IMR-90 (cell line): ENCODE measurements around the gene NEXMIF.

ENCODE experiments used
- BHLHE40 ChIP-seq: fragments of 150-350 bp; IDR thresholded peaks from 2 replicates; pipeline ENCODE4 v1.6.1; 2016; ENCODE audit warnings: mild to moderate bottlenecking, low read depth, low read length
- CEBPB ChIP-seq: IDR thresholded peaks from 2 replicates; pipeline ENCODE4 v1.6.1; 2012; ENCODE audit warnings: low read depth, low read length, improper control_type of control experiment
- CHD1 ChIP-seq: IDR thresholded peaks from 2 replicates; pipeline ENCODE4 v1.6.1; 2012; ENCODE audit warnings: low read depth, low read length, improper control_type of control experiment
- CTCF ChIP-seq: conservative IDR thresholded peaks from 2 replicates; pipeline ENCODE4 v1.5.1; 2012; ENCODE audit warnings: mild to moderate bottlenecking, low read depth, low read length, improper control_type of control experiment
- MAFK ChIP-seq: IDR thresholded peaks from 2 replicates; pipeline ENCODE4 v1.6.1; 2012; ENCODE audit warnings: low read depth, low read length, improper control_type of control experiment
- MAZ ChIP-seq: IDR thresholded peaks from 2 replicates; pipeline ENCODE4 v1.6.1; 2012; ENCODE audit warnings: low read depth, mild to moderate bottlenecking, low read length, improper control_type of control experiment, moderate library complexity, borderline replicate concordance
- MXI1 ChIP-seq: IDR thresholded peaks from 2 replicates; pipeline ENCODE4 v1.6.1; 2012; ENCODE audit warnings: low read depth, mild to moderate bottlenecking, low read length, moderate library complexity, borderline replicate concordance
- POLR2A ChIP-seq: IDR thresholded peaks from 2 replicates; pipeline ENCODE4 v1.6.1; 2012; ENCODE audit warnings: mild to moderate bottlenecking, low read depth, low read length
- RAD21 ChIP-seq: IDR thresholded peaks from 2 replicates; pipeline ENCODE4 v1.6.1; 2012; ENCODE audit warnings: low read length, improper control_type of control experiment
- RCOR1 ChIP-seq: IDR thresholded peaks from 2 replicates; pipeline ENCODE4 v1.6.1; 2012; ENCODE audit warnings: mild to moderate bottlenecking, low read length, improper control_type of control experiment; ENCODE audit not compliant: insufficient replicate concordance
- SMC3 ChIP-seq: fragments of 150-350 bp; IDR thresholded peaks from 2 replicates; pipeline ENCODE4 v1.6.1; 2016; ENCODE audit warnings: low read depth, mild to moderate bottlenecking, antibody characterized with exemption, low read length, moderate library complexity
- TF ChIP-seq, protein P1 (sequence below): fragments of 150-350 bp; IDR thresholded peaks from 2 replicates; pipeline ENCODE4 v1.6.1; 2017; ENCODE audit warnings: mild to moderate bottlenecking, antibody characterized with exemption, low read length, low read depth

DNA sequence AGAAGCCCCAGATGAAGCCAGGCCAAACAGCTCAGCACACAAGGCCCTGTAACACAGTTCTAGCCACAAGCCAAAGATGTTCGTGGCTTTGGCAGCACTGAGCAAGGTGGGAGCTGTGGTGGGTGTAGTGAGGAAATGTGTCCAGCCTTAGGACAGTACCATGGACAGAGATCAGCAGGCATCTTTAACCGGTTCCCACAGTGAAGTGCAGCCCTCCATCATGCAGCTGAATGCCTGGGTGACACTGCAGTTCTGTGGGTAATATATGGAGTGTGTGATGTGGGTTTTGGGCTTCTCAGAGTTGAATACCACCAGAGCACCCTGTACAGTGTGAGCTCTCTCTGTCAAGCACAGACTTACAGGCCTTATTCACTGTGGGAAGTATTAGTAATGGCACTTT is 6.0 kb upstream of the NEXMIF start:
- no peak for TF ChIP-seq POLR2A
- TF ChIP-seq BHLHE40: no peak
- no peak for TF ChIP-seq MAZ
- no peak for TF ChIP-seq CEBPB
- TF ChIP-seq CTCF: no peak
- TF ChIP-seq, protein P1, sequence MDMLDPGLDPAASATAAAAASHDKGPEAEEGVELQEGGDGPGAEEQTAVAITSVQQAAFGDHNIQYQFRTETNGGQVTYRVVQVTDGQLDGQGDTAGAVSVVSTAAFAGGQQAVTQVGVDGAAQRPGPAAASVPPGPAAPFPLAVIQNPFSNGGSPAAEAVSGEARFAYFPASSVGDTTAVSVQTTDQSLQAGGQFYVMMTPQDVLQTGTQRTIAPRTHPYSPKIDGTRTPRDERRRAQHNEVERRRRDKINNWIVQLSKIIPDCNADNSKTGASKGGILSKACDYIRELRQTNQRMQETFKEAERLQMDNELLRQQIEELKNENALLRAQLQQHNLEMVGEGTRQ: no peak
- no peak for TF ChIP-seq RCOR1
- no peak for TF ChIP-seq MAFK
- no peak for TF ChIP-seq SMC3
- no peak for TF ChIP-seq RAD21
- no peak for TF ChIP-seq MXI1
- no peak for TF ChIP-seq CHD1
